ENCODE results near the gene PPARD. TPM values are rescaled to one million over a fixed set of nuclear protein-coding genes. Genes with fewer than 3 reads are reported as not detected.

Gene PPARD
- total RNA-seq, 1 donor from 2014 or later = 21.9 TPM

- no peaks in the 10 kb centered on the region for H3K4me1 Mint-ChIP-seq (ENCODE audit: unreplicated experiment)
- no peaks in the 10 kb centered on the region for H3K27me3 Mint-ChIP-seq
- no peaks in the 10 kb centered on the region for H3K9me3 Mint-ChIP-seq
- DNase-seq (ENCODE audit: extremely low spot score, unreplicated experiment) = no peak
- TF ChIP-seq, protein P1, sequence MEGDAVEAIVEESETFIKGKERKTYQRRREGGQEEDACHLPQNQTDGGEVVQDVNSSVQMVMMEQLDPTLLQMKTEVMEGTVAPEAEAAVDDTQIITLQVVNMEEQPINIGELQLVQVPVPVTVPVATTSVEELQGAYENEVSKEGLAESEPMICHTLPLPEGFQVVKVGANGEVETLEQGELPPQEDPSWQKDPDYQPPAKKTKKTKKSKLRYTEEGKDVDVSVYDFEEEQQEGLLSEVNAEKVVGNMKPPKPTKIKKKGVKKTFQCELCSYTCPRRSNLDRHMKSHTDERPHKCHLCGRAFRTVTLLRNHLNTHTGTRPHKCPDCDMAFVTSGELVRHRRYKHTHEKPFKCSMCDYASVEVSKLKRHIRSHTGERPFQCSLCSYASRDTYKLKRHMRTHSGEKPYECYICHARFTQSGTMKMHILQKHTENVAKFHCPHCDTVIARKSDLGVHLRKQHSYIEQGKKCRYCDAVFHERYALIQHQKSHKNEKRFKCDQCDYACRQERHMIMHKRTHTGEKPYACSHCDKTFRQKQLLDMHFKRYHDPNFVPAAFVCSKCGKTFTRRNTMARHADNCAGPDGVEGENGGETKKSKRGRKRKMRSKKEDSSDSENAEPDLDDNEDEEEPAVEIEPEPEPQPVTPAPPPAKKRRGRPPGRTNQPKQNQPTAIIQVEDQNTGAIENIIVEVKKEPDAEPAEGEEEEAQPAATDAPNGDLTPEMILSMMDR (conservative IDR thresholded peaks at IDR 0.05) = no peak
- H3K4me3 Mint-ChIP-seq = no peak overlapping the region
- H3K27ac Mint-ChIP-seq = no peak overlapping the region
- H3K36me3 Mint-ChIP-seq = no peaks in the 10 kb centered on the region
Observed at GRCh38 chr6:35443341-35444030, 101.1 kb downstream of the PPARD start.

- TF ChIP-seq, protein P1 (conservative IDR thresholded peaks at IDR 0.05) = no peak
- H3K27ac Mint-ChIP-seq = no peak overlapping the region
- H3K9me3 Mint-ChIP-seq = no peaks in the 10 kb centered on the region
- no peaks in the 10 kb centered on the region for H3K27me3 Mint-ChIP-seq
- DNase-seq (ENCODE audit: extremely low spot score, unreplicated experiment) = no peak
- H3K36me3 Mint-ChIP-seq = no peaks in the 10 kb centered on the region
- no peak overlapping the region for H3K4me3 Mint-ChIP-seq
- no peaks in the 10 kb centered on the region for H3K4me1 Mint-ChIP-seq (ENCODE audit: unreplicated experiment)
Observed at GRCh38 chr6:35445691-35446090, 103.3 kb downstream of the PPARD start.

- Mint-ChIP-seq H3K27ac (no peak overlapping the region), H3K4me3 (no peak overlapping the region), H3K4me1 (ENCODE audit: unreplicated experiment) (peaks cover 15% of the 10 kb centered on the region), H3K9me3 (no peaks in the 10 kb centered on the region), H3K36me3 (no peaks in the 10 kb centered on the region), H3K27me3 (no peaks in the 10 kb centered on the region)
- DNase-seq (ENCODE audit: extremely low spot score, unreplicated experiment) = no peak
- TF ChIP-seq, protein P1 (conservative IDR thresholded peaks at IDR 0.05) = no peak
Observed at GRCh38 chr6:35448191-35448590, 105.8 kb downstream of the PPARD start.

DNA sequence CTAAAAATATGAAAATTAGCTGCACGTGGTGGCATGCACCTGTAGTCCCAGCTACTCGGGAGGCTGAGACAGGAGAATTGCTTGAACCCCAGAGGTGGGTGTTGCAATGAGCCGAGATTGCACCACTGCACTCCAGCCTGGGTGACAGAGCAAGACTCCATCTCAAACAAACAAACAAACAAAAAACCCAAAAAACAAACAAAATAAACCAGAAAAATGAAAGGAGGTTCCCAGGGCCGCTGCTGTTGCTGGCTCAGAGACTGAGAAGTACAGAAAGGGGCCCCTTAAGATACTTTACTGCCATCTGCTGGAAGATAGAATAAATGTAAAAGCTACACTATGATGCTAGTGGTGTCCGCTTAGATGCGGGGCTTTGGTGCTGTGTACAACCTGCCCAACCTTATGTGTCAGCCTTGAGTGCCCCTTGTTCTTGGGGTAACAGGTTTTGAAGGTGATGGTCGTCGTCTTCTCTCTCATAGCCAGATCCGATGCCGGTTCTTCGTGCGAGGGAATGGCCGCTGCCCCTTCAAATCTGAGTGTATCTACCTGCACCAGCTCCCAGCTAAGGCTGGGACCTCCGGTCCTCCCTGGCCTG, 107.0 kb downstream of the PPARD start:
- H3K4me3 Mint-ChIP-seq = peak overlapping the region; percentile 57
- H3K27ac Mint-ChIP-seq = no peak overlapping the region
- no peaks in the 10 kb centered on the region for H3K9me3 Mint-ChIP-seq
- H3K4me1 Mint-ChIP-seq (ENCODE audit: unreplicated experiment) = peaks cover 24% of the 10 kb centered on the region
- TF ChIP-seq, protein P1 (conservative IDR thresholded peaks at IDR 0.05) = peak; percentile 81
- no peaks in the 10 kb centered on the region for H3K36me3 Mint-ChIP-seq
- no peak for DNase-seq (ENCODE audit: extremely low spot score, unreplicated experiment)
- no peaks in the 10 kb centered on the region for H3K27me3 Mint-ChIP-seq

DNA sequence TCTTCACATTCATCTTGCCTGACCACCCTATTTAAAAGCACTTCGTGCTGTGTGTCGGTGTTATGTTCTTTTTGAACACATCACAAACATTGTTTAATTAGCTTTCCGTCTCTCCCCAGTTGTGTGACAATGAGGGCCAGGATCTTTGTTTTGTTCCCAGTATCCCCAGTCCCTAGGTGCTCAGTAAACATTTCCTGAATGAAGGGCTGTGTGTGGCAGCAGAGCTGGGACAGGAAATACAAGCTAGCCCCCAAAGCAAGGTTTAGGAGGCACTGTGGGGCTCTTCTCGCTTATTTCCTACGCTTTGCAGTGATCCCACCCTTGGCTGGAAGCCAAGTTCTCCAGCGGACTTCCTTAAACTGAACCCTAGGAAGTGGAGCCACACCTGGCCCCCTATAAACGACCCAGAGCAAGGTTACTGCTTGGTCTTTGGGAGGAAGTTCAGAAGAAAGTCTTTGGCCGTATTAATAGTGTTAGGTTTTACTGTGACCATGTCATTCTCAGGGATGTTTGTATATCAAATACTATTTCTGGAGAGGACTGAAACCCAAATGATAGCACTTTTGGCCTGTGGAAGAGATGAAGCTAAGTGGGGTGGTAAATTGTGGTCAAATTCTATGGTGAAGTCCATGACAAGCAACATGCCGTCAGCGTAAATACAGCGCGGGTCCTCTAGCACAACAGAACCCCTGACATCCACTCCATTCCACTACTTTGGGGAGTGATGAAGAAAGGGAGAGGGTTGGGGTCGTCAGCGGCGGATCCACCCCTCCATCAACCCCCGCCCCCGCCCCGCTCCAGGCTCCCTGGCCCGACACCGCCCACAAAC, 109.2 kb downstream of the PPARD start:
- H3K27ac Mint-ChIP-seq = peak overlapping the region; percentile 1
- H3K27me3 Mint-ChIP-seq = no peaks in the 10 kb centered on the region
- TF ChIP-seq, protein P1 (conservative IDR thresholded peaks at IDR 0.05) = no peak
- peaks cover 5% of the 10 kb centered on the region for H3K36me3 Mint-ChIP-seq
- DNase-seq (ENCODE audit: extremely low spot score, unreplicated experiment) = no peak
- H3K9me3 Mint-ChIP-seq = no peaks in the 10 kb centered on the region
- peaks cover 30% of the 10 kb centered on the region for H3K4me1 Mint-ChIP-seq (ENCODE audit: unreplicated experiment)
- peak overlapping the region; percentile 81 for H3K4me3 Mint-ChIP-seq
